Bronchial epithelial cell (primary cell): ENCODE data around the gene DDRGK1. TPM values are rescaled to one million over a fixed set of nuclear protein-coding genes. Genes with fewer than 3 reads are reported as not detected.
A peak's percentile ranks its signal among the peaks of the same experiment; 100 is the strongest.
"Not testable (repeated sequence)": the region's sequence is repeated elsewhere in the genome, so short reads cannot be mapped to it uniquely, and the experiment has no call there.

Experiments
- DNase-seq: peaks from one replicate; pipeline ENCODE4 v3.0.0-alpha.2; 2010; ENCODE audit warnings: low read depth
- FAIRE-seq: peaks from 2 replicates; lab custom pipeline; 2011; peaks lifted over from hg19 to GRCh38; lab: Jason Lieb, UNC
- H3K27me3 ChIP-seq: 2 replicates; pipeline ENCODE4 v1.5.1; 2011; ENCODE audit warnings: low read length; ENCODE audit not compliant: control insufficient read depth, insufficient read depth
- H3K36me3 ChIP-seq: 2 replicates; pipeline ENCODE4 v1.5.1; 2011; ENCODE audit warnings: low read length; ENCODE audit not compliant: control insufficient read depth, insufficient read depth
- H3K4me3 ChIP-seq: 2 replicates; pipeline ENCODE4 v1.5.1; 2011; ENCODE audit warnings: mild to moderate bottlenecking, low read depth, low read length, control low read depth
- CTCF ChIP-seq: IDR thresholded peaks from 2 replicates; pipeline ENCODE4 v1.5.1; 2011; ENCODE audit warnings: mild to moderate bottlenecking, moderate library complexity, low read length, control low read depth, inconsistent platforms; ENCODE audit not compliant: insufficient read depth, severe bottlenecking
- total RNA-seq: library from RNA; depleted of rRNA; stranded (reverse); fragments of >200 nt; gene quantifications from 2 replicates; pipeline ENCODE4 v1.2.1, GENCODE V29; 2014

Gene DDRGK1
- total RNA-seq, 1 donor from 2014 or later: 72.7 TPM

DNA sequence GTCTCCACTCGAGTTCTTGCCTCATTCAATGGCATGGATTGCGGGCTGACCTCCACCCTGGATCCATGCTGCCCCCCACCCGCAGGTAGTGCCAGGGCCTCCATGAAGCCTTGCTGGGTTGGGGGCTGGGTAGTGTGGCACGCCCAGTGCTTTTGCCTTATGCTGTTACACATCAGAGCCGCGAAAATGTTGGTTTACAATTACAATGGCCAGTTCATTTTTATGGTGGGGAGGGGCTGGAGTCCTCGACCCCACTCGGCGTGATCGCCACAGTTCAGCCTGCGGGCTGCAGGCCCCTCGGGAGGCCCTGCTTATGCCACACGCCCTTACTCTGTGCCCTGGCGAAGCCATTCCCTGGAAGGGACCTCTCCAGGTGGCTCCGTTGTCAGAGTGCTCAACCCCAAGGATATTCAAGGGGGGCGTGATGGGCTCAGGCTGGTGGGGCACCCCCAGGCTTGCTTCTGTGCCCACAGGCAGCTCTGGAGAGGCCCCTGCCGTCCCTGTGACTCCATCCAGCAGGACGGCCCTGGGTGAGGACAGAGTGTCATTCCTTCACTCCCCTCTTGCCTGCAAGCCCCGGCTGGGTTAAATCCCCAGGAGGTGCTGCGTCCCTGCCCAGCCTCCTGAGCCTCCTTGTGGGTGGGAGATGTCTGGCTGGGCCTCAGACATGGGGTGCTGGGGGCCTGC is 19.7 kb upstream of the DDRGK1 start:
- no peak for FAIRE-seq
- Histone ChIP-seq H3K4me3 (no peak overlapping the region), H3K27me3 (no peaks in the 10 kb centered on the region), H3K36me3 (peaks cover 17% of the 10 kb centered on the region)
- no peak for TF ChIP-seq CTCF
- no peak for DNase-seq

GRCh38 chr20:3223651-3223993 is 19.1 kb upstream of the DDRGK1 start:
- DNase-seq (no peak), FAIRE-seq (no peak)
- Histone ChIP-seq H3K4me3 (no peak overlapping the region), H3K36me3 (peaks cover 14% of the 10 kb centered on the region), H3K27me3 (no peaks in the 10 kb centered on the region)
- no peak for TF ChIP-seq CTCF

DNA sequence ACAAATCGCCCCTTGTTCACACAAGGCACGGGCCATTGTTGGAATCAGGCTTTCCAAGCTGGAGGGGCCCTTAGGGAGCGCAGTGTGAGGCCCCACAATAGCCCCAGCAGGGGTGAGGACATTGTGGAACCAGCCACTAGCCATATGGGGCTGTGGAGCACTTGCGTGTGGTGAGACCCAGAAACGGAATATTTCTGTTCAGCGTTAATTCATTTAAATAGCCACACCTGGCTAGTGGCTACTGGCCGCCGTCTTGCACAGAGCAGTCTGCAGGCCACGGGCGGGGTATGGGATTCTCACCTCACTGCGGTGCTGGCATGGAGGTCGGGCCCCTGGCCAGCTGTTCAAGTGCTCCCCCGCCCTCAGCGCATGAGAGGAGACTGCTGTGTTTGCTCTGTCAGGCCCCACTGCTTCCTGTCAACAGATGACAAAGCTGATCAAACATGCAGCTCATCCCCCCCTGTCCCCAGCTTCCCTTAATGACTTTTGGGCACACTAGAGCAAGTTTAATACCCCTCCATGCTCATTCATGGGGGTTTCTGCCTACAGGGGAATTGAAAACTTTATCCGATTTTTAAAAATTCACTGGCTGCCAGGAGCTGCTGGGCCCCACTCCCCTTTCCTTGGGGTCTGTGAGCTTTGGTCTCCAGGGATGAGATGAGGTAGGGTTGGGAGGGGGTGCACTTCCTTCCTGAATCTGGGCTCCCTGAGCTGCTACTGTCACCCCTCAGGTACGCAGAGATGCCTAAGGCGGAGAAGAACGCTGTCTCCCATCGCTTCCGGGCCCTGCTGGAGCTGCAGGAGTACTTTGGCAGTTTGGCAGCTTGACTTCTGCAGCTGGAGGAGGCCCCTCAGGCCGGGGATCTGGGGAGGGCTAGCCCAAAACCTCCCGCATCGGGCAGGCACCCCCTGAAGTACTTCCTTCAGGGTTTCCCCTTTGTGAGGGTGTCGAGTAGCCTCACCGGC is 18.4 kb upstream of the DDRGK1 start:
- Histone ChIP-seq H3K4me3 (no peak overlapping the region), H3K36me3 (peaks cover 9% of the 10 kb centered on the region), H3K27me3 (no peaks in the 10 kb centered on the region)
- FAIRE-seq (no peak), DNase-seq (peak; percentile 45)
- no peak for TF ChIP-seq CTCF

- no peak for TF ChIP-seq CTCF
- DNase-seq (peak; percentile 53), FAIRE-seq (peak; percentile 28)
- Histone ChIP-seq H3K4me3 (no peak overlapping the region), H3K27me3 (no peaks in the 10 kb centered on the region), H3K36me3 (peaks cover 8% of the 10 kb centered on the region)
Measured at GRCh38 chr20:3221398-3222226, 17.1 kb upstream of the DDRGK1 start.

DNA sequence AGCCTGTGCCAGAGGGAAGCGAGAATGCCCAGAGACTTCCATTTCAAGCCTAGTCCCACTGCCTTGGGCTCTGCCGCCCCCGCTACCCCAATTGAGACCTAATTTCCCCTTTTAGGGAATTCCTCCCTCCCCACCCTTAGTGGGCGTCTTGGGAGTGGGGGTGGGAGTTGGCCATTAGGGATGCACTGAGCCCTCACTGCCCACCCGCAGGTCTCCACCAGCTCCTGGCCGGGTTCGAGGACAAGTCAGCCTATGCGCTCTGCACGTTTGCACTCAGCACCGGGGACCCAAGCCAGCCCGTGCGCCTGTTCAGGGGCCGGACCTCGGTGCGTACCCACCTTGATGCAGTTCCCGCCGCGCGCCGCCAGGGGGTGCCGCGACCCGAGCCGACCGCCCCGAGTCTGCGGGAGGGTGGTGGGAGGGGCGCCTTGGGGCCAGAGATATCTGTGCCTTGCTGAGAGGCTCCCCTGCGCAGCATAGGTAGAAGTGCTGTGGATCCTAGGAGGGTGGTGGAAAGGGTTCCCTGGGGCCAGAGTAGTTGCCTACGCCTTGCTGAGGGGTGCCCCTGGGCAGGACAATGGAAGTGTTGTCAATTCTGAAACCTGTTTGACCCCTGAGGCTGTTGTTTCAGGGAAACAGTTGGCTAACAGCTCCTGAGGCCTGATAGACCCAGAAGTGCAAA is 14.0 kb upstream of the DDRGK1 start:
- Histone ChIP-seq H3K27me3 (no peaks in the 10 kb centered on the region), H3K36me3 (peaks cover 20% of the 10 kb centered on the region), H3K4me3 (no peak overlapping the region)
- no peak for FAIRE-seq
- DNase-seq: no peak
- peak; percentile 86 for TF ChIP-seq CTCF

- not testable (repeated sequence) for H3K4me3 ChIP-seq, FAIRE-seq, DNase-seq, H3K27me3 ChIP-seq
- peaks cover 19% of the 10 kb centered on the region for H3K36me3 ChIP-seq
Measured at GRCh38 chr20:3215359-3215917, 11.0 kb upstream of the DDRGK1 start.
